HG02571 (cell line): Measurements from ENCODE around the gene PYDC2.
"Not testable (repeated sequence)": the region's sequence is repeated elsewhere in the genome, so short reads cannot be mapped to it uniquely, and the experiment has no call there.

Experiments
- ATAC-seq: cut with Tn5 transposase; IDR thresholded peaks from one replicate; pipeline ENCODE4 v1.9.1; 2021; ENCODE audit warnings: mild to moderate bottlenecking, moderate library complexity; ENCODE audit not compliant: unreplicated experiment

The PYDC2 gene

DNA sequence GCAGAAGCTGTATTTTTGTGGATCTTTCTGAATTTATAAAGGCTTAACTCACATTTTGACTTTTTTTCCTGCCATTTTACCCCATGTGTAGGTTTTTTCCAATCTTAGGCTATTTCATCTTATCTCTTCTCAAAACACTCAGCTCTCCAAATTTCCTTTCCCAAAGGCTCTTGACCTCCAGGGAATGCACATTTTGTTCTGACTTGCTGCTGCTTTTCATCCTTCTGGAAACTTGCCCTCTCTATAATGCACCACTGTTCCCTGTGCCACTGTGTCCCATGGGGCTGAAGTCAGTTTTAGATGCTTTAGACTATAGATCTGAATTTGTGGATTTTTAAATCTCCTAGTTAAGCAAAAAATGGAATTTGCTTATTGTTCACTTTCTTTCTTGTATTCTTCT is 9.1 kb downstream of the PYDC2 start:
- no peak for ATAC-seq

DNA sequence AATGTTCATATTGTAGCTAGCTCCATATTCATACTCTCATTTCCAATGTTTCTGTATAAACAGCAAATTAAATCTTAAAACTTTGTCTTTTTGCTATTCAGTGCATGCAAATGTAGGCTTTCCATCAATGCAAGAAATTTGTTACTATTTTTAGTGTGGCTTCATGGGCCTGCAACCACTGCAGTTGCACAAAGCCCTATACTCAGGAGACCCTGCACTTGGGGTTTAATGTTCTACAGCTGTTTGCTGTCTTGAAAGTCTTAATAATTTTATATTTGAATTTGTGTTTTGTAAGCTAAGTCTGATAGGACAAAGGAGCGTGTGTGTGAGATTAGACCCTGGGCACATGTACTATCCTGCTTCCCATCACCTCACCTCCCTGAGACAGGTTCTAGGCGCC is 9.6 kb downstream of the PYDC2 start:
- no peak for ATAC-seq

GRCh38 chr3:191473661-191474198 is 12.8 kb downstream of the PYDC2 start:
- ATAC-seq, result no peak

DNA sequence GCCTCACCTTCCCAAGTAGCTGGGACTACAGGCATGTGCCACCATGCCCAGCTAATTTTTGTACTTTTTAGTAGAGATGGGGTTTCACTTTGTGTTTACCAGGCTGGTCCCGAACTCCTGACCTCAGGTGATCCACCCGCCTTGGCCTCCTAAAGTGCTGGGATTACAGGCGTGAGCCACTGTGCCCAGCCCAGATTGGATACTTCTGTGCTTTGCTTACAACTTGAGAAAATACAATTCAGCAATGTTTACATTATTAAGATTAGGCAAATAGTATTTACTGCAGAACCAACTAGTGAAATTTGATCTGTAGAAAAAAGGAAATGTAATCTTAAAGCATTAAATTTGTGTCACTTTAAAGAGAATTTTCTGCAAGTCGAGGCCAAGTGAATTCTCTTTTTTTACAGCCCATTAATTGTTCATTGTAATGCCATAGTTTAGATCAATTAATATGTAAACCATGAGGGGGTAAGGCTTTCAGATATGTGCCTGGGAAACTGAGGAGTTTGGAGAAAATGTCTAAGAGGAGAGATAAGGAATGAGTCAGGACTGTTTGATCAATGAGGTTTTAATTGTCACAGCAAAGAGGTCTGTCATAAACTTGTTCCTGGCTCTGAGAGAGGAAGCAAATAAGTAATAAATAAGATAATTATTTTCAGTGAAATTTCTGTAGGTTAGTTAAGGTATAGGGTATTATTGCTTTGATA is 15.3 kb downstream of the PYDC2 start:
- ATAC-seq, result no peak

- ATAC-seq, result not testable (repeated sequence)
Observed at GRCh38 chr3:191483994-191484393, 23.0 kb downstream of the PYDC2 start.

DNA sequence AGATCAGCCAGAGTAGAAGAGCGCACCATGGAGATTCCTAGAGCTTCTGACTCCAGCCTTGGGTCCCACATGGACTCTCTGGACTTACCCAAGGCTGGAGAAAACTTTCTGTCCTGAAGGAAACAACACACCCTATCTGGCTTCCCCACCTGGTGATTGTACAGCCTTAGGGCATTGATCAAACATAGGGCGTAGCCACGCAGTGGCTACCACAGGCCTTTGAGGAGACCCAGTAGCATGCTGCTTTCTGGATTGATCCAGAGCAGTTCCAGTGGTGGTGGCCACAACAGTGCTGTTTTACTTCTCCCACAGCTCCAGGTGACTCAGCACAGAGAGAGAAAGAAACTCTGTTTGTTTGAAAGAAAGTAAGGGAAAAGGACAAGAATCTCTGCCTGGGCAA is 23.5 kb downstream of the PYDC2 start:
- ATAC-seq, result no peak

DNA sequence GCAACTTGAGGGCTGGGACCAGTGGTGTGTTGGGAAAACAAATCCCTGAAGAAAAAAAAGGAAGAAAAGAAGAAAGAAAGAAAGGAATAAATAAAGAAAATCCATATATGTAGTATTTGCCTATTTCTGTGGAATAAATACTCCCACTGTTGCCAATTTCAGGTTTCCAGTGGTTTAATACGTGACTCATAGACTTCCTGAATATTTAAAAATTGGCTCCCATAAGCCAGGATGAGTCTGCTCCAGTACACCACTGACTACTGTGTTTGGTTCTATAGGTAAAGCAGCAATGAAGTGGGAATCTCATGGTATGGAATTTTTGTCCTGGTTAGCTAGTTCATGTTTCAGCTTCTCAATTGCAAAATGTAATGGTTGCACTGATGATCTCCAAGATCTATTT is 31.6 kb downstream of the PYDC2 start:
- no peak for ATAC-seq

- ATAC-seq, result no peak
Observed at GRCh38 chr3:191493336-191493735, 32.4 kb downstream of the PYDC2 start.

DNA sequence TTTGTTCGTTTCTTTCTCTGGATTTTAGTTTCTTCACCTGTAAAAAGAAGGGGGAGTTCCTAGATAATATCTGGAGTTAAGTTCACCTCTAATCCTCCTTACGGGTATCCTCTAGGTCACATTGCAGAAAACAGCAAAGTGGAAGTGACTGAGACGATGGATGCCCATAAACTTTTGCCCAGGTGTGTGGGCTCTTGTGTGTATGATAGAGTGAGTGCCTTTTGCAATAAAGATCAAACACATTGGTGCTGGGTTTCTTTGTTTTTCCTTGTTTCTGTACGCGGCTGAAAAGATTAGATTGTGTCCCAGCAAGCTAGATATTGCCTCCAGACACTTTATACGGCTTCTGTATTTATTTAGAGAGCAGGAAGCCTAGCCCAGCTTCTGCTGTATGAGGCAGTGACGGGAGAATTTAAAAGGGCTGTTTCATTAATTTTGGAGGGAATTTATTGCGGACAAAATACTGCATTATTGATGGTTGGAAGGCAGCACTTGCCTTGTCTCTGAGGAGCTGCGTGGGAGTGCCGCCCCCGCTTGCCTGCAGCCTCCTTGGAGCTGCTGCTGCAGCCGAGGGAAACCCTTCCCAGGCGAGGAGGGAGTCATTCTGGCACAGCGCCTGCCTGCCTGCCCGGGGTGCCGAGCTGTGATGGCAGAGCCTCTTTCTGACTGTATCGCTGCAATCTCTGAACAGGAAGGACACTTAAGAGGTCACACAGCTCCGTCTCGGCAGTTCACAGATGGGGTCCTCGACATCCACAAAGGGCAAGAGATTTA is 38.5 kb downstream of the PYDC2 start:
- ATAC-seq, result no peak

DNA sequence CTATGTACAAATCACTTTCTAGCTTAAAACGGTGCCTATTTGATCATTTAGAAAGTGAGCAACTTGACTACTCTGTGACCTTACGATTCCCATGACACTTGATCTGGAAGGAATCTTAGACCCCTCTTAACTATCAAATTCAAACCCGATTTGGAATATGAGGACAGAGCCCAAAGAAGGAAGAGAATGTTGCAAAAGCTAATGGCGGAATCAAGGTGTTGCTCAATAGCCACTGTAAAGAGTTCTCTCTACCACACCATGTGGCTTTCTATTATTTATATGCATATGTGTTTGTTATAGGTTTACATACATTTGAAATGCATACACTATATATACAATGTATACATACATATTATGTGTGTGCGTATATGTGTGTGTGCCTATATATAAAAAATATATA is 39.9 kb downstream of the PYDC2 start:
- ATAC-seq, result no peak

- ATAC-seq, result no peak
Observed at GRCh38 chr3:191502583-191502982, 41.6 kb downstream of the PYDC2 start.

GRCh38 chr3:191509078-191509477 is 48.1 kb downstream of the PYDC2 start:
- no peak for ATAC-seq
